Hematopoietic multipotent progenitor cell treated with erythropoietin and hydrocortisone succinate and interleukin-3 and kit ligand, for 8 days (in vitro differentiated cells): ENCODE results near the gene PPP4R1.
A peak's percentile ranks its signal among the peaks of the same experiment; 100 is the strongest.

Source experiments
- DNase-seq: peaks from one replicate; pipeline ENCODE4 v3.0.0-alpha.2; 2015

PPP4R1 gene

GRCh38 chr18:9594823-9595596 is 19.3 kb downstream of the PPP4R1 start:
- DNase-seq, result no peak

DNA sequence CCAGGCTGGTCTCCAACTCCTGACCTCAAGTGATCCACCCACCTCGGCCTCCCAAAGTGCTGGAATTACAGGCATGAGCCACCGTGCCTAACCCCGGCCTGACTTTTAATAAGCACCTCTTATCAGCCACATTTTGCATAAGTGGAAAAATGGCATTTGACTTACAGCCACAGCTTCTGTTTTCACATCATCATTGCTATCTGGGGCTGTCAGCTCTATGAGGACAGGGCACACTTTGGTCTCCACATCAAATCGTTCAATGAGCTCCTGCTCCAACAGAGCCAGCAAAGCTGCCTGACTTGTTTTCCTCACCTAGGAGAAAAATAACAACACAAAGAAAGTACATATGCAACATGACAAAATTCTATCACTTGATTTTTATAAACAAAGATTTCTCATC is 26.4 kb downstream of the PPP4R1 start:
- no peak for DNase-seq

DNA sequence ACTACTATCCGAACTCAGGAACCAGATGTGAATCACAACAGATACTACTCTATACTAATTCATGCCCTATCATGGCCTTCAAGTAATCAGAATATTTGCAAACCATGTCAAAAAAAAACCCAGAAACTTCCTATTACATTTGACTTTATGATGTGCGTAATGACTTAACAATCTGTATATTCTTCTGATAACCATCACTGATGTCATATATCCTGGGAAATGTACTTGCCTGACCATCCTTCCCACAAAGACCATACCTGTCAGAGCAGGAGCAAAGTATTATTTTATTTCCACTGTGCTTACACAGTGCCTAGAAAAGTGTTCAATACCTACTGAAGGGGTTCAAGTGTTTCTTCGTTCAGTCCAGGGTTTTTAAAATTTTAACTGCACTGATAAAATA is 27.5 kb downstream of the PPP4R1 start:
- DNase-seq, result no peak

DNA sequence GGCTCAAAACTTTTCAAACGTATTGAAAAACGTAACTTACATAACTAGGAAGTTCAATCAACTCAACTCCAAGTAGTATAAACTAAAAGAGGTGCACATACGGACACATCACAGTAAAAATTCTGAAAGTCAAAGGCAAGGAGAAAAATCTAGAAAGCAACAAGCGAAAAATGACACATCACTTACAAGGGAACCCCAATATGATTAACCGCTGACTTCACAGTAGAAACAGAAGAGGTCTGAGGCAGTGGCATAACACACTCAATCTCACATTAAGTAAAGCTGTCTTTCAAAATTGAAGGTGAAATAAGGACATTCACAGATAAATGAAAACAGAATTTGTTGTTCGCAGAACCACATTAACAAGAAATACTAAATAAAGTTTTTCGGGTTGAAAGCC is 32.7 kb downstream of the PPP4R1 start:
- no peak for DNase-seq

DNA sequence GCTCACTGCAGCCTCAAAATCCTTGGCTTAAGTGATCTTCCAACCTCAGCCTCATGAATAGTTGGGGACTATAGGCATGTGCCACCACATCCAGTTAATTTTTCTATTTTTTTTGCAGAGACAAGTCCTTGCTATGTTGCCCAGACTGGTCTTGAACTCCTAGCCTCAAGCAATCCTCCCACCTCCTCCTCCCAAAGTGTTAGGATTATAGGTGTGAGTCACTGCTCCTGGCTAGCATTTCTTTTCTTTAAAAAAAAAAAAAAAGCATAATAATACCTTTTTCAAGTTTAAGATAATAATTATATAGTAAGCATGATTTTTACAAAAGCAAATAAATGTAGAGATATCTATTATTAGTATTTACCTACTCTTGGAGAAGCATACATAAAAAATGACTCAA is 36.1 kb downstream of the PPP4R1 start:
- DNase-seq, result no peak

- DNase-seq, result no peak
Observed at GRCh38 chr18:9577361-9577760, 37.0 kb downstream of the PPP4R1 start.

DNA sequence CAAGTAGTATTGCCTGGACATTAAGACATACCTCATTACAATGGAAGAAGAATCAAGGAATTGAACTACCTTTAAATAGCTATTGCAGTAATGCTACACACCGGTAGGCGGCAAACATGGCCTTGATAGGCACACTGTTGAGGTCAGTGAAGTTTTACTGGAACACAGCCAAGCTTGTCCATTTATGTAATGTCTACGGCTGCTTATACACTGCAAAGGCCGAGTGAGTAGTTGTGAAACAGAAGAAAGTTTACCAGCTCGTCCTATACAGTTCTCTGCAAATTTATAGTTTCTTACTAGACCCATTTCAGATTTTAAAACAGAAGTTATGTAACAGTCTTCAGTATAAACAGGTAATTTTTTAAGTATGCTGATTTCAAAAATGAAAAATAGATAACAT is 38.8 kb downstream of the PPP4R1 start:
- peak; percentile 90 for DNase-seq

- no peak for DNase-seq
Observed at GRCh38 chr18:9574473-9575115, 39.8 kb downstream of the PPP4R1 start.

- DNase-seq, result no peak
Observed at GRCh38 chr18:9571546-9571945, 42.8 kb downstream of the PPP4R1 start.

DNA sequence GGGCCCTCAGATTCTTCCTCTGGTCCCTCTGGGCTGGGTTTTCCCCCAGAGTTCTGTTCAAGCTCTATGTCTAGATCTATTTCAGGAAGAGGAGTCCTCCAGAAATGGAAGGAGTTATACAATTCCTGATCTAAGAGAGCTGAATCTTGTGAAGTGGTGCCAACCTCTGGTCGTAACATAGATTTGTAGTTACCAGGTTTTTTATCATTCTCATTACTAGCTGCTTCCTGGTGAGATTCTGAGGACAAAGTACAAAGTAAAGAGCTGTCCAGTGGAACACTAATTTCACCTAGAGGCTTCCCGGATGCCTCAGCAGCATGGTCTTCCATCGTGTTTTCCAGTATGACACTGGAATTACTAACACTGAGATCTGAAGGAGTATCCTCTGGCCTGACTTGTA is 44.1 kb downstream of the PPP4R1 start:
- DNase-seq, result no peak

DNA sequence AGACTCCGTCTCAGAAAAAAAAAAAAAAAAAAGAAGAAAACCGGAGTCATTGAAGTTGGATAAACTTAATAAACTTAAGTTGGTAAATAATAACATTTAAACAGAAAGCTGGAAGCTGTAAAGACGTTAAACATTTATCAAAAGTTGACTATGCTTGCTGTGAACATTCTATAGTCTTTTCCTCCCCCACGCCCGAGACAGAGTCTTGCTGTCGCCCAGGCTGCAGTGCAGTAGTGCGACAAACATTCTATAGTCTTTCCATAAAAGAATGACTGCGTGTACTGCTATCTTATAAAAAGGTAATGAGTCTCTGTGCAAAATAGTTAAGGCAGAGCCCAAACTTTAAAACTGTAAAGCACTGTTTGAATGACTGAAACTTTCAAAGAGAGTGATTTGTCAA is 45.2 kb downstream of the PPP4R1 start:
- no peak for DNase-seq

DNA sequence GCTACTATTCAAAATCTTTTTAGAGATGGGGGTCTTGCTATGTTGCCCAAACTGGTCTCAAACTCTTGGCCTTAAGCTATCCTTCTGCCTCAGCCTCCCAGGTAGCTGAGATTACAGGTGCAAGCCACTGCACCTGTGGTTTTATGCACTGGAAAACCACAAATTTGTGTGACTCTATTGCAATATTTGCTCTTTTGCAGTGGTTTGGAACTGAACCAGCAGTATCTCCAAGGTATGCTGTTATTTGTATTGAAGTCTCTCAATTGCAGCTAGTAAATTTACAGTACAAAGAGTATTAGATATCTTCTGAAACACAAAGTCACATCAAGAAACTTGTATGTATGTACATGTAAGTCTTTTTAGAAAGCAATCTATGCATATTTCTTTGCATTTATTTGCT is 46.2 kb downstream of the PPP4R1 start:
- no peak for DNase-seq

DNA sequence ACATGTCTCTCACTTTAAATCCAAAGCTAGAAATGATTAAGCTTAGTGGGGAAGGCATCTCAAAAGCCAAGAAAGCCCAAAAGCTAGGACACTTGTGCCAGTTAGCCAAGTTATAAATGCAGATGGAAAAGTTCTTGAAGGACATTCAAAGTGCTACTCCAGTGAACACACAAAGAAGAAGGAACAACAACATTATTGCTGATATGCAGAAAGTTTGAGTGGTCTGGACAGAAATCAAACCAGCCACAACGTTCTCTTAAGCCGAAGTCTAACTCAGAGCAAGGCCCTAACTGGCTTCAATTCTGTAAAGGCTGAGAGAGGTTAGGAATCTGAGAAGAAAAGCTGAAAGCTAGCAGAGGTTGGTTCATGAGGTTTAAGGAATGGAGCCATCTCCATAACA is 49.0 kb downstream of the PPP4R1 start:
- no peak for DNase-seq

- no peak for DNase-seq
Observed at GRCh38 chr18:9563331-9563730, 51.0 kb downstream of the PPP4R1 start.

DNA sequence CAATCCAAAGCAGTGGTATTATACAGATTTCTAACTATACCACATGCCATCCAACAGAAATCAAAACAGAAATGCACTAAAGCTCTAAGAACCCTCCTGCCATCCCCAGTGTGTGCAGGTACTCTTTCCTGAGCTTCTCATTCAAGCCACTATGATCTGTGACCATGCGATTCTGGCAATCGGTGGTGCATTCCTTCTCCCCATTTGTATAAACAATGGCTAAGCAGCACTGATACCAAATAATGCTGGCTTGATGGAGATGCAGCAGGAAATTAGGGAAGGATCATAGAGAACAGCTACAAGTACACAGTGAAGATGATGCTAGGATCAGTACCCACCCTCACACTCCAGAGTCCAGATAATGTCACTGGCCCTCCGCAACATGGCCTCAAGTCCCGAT is 51.8 kb downstream of the PPP4R1 start:
- DNase-seq, result no peak

DNA sequence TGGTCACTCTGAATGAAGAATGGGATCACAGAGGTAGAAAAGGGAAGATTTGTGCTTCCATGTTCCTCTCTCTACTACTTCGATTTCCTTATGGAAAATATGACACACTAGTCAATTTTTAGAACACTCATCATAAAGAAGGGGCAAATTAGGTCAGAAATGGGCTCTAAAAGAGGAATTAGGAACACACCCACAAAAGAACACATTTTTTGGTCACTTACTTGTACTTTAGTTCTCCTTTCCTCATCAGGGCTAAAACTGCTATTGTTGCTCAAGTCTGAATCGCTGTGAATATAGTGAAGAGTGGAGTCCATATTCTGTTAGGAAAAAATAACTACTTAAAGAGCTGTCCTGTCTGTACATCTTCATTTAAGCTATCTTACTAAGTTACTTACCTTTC is 52.6 kb downstream of the PPP4R1 start:
- no peak for DNase-seq

- DNase-seq, result no peak
Observed at GRCh38 chr18:9559253-9559652, 55.1 kb downstream of the PPP4R1 start.

DNA sequence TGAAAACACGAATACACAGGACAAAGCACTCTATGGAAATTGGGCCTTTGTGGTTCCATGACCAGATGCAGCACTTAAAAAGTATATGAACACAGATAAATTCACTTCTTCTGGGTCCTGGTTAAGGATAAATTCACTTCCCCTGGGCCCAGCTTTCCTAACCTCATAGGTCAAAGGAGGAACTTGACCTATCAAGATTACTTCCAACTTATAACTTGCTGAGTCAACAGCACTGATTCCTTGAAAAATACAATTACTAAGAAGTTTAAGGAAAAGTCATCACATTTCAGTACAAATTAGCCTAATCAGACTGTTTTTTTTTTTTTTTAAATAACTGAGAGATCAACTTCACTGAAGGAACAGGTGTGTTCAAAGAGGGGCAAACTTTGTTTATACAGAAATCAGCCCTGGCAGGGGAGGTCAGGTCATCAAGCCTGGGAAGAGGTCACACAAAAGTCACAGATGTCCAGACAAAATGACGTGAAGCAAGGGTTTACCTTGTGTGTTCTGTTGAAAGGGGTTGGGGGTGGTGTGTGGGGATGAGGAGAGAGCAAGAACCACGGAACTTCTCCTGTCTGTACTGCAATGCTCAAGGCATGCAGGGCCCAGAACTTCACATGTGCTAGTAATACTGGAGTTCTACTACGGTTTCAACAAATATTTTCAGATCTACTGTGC is 55.8 kb downstream of the PPP4R1 start:
- no peak for DNase-seq

DNA sequence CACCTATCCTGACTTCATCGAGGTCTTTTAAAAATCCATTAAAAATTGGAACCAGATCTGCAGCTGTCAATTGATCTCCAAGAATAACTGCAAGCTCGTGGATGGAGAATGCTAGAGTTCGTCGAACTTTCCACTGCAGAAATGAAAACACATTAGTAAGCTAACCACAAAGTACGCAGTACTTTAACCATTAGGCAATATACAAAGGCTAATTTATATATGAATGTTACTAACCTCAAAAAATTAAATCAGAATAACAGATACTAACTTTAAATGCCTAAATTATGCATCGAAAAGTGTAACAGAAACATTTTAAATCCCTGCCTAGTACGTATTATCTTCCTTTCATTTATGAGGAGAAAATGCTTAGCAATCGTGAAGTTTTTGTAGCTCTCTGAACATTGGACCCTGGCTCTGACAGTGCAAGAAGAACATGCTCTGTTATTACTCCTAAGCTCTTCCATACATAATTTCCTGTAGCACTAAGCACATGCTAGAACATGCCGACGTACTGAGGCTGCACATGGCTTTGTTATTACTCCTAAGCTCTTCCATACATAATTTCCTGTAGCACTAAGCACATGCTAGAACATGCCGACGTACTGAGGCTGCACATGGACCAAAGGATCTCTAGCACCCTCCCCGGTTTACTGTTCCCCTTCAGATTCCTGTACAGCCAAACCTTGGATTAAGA is 57.0 kb downstream of the PPP4R1 start:
- DNase-seq, result no peak

GRCh38 chr18:9552616-9553015 is 61.7 kb downstream of the PPP4R1 start:
- DNase-seq, result no peak

DNA sequence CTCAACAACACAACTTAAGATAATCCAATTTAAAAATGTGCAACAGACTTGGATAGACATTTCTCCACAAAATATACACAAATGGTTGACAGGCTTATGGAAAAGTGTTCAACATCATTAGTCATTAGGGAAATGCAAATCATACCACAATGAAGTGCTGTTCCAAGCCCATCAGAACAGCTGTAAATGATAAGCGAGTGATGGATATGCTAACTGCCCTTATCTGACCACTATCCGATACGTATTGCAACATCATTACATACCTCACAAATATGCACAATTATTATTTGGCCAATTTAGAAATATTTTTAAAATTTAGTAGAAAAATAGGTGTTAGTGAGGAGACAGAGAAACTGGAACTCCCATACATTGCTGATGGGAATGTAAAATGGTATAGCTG is 62.2 kb downstream of the PPP4R1 start:
- DNase-seq, result no peak

DNA sequence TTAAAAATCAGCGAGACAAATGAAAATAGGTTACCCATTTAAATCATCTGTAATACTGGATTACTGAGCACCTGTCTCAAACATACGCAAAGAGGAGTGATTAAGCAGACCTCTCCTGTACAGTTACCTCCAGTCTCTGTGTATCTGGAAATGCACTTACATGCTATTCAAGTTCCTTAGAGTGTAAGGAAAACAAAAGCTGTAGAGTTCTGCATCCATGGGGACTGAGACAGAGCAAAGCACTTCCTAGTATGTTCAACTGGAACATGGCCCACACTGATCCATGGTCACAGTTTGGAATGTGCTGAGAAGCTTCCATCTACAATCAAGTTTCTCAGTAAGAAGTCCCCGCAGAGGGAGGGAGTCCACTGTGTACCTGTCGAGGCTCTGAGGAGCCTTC is 63.9 kb downstream of the PPP4R1 start:
- no peak for DNase-seq

GRCh38 chr18:9549405-9549804 is 65.0 kb downstream of the PPP4R1 start:
- DNase-seq, result no peak

GRCh38 chr18:9547782-9548181 is 66.6 kb downstream of the PPP4R1 start:
- no peak for DNase-seq
